Panc1 (cell line): ENCODE measurements around the gene MZB1. TPM values are rescaled to one million over a fixed set of nuclear protein-coding genes. Genes with fewer than 3 reads are reported as not detected.

Experiments used
- ATAC-seq: fragments of 200-7000 bp; cut with Tn5 transposase; 2 replicates; pipeline ENCODE4 v1.9.1; 2020; ENCODE audit warnings: mild to moderate bottlenecking, moderate library complexity
- BruUV-seq: library from RNA; stranded (reverse); fragments of 400-500 nt; replicated peaks from 2 replicates; lab custom pipeline; 2021; lab: Mats Ljungman, UMichigan
- CTCF ChIA-PET: fragments of 300-600 bp; sonication (Branson Sonifier 250); formaldehyde crosslinking; loops from one replicate; lab custom pipeline; 2022; ENCODE audit warnings: antibody characterized with exemption; lab: Charles Lee
- POLR2A ChIA-PET: fragments of 300-600 bp; sonication (Branson Sonifier 250); formaldehyde crosslinking; loops from one replicate; lab custom pipeline; 2022; ENCODE audit warnings: antibody characterized with exemption; lab: Charles Lee
- DNase-seq: peaks from one replicate; pipeline ENCODE4 v3.0.0-alpha.2; 2010; ENCODE audit warnings: low read depth, low spot score
- H3K27ac ChIP-seq: 2 replicates; pipeline ENCODE4 v1.5.1; 2011; ENCODE audit warnings: mild to moderate bottlenecking, low read length, inconsistent platforms
- H3K27me3 ChIP-seq: fragments of 200-500 bp; sonication (Bioruptor generic); 2 replicates; pipeline ENCODE4 v1.6.0; 2014; ENCODE audit warnings: low read length, inconsistent platforms; ENCODE audit not compliant: control insufficient read depth, insufficient read depth
- H3K36me3 ChIP-seq: fragments of 200-500 bp; sonication (Bioruptor generic); 2 replicates; pipeline ENCODE4 v1.5.1; 2014; ENCODE audit warnings: inconsistent platforms, mild to moderate bottlenecking, low read length, moderate library complexity; ENCODE audit not compliant: control insufficient read depth, insufficient read depth
- H3K4me1 ChIP-seq: 2 replicates; pipeline ENCODE4 v1.5.1; 2011; ENCODE audit warnings: inconsistent platforms, mild to moderate bottlenecking, low read length, moderate library complexity; ENCODE audit not compliant: control insufficient read depth, insufficient read depth
- H3K4me3 ChIP-seq, 2 experiments: 2 replicates each; pipeline ENCODE4 v1.5.1; 2011 to 2012; ENCODE audit warnings: low read depth in 2 of 2, low read length in 2 of 2, mild to moderate bottlenecking in 2 of 2, inconsistent platforms in 1 of 2, moderate library complexity in 1 of 2
- H3K9me3 ChIP-seq: fragments of 200-500 bp; sonication (Bioruptor generic); 2 replicates; pipeline ENCODE4 v1.5.1; 2014; ENCODE audit warnings: low read depth, mild to moderate bottlenecking, inconsistent platforms, low read length, moderate library complexity; ENCODE audit not compliant: control insufficient read depth, insufficient read depth
- POLR2AphosphoS5 ChIP-seq: IDR thresholded peaks from 2 replicates; pipeline ENCODE4 v1.6.1; 2012; ENCODE audit warnings: mild to moderate bottlenecking, low read depth, low read length, moderate library complexity
- SIN3A ChIP-seq: IDR thresholded peaks from 2 replicates; pipeline ENCODE4 v1.6.1; 2012; ENCODE audit warnings: low read depth, mild to moderate bottlenecking, low read length, moderate library complexity, borderline replicate concordance; ENCODE audit not compliant: insufficient read depth
- TCF7L2 ChIP-seq: IDR thresholded peaks from 2 replicates; pipeline ENCODE4 v1.6.1; 2011; ENCODE audit warnings: mild to moderate bottlenecking, low read depth, low read length, inconsistent platforms
- in situ Hi-C: cut with HindIII; loops from 2 replicates; pipeline ENCODE4 v1.10.0; 2016; ENCODE audit warnings: low sequenced_read_pairs, low pct_unique_long_range_greater_than_20kb
- intact Hi-C: fragments of 100-400 bp; cut with micrococcal nuclease; formaldehyde crosslinking; loops from one replicate; pipeline ENCODE4 v1.10.0; 2022; ENCODE audit not compliant: unreplicated experiment
- total RNA-seq: library from RNA; stranded (reverse); gene quantifications from one replicate; pipeline ENCODE4 v1.2.1, GENCODE V29; 2021; ENCODE audit not compliant: unreplicated experiment
- TF ChIP-seq, protein P1 (sequence below): fragments of 450-650 bp; IDR thresholded peaks from 2 replicates; pipeline ENCODE4 v1.5.1; 2017; ENCODE audit warnings: mild to moderate bottlenecking
- TF ChIP-seq, protein P2 (sequence below), 2 experiments: IDR thresholded peaks; 2 replicates each; pipeline ENCODE4 v1.6.1; 2011 to 2012; ENCODE audit warnings: low read depth in 2 of 2, control low read depth in 1 of 2, low read length in 1 of 2, mild to moderate bottlenecking in 1 of 2, moderate library complexity in 1 of 2; ENCODE audit not compliant: insufficient read depth in 1 of 2

Gene MZB1
- total RNA-seq, 1 experiment from 2014 or later, result 0.49 TPM

DNA sequence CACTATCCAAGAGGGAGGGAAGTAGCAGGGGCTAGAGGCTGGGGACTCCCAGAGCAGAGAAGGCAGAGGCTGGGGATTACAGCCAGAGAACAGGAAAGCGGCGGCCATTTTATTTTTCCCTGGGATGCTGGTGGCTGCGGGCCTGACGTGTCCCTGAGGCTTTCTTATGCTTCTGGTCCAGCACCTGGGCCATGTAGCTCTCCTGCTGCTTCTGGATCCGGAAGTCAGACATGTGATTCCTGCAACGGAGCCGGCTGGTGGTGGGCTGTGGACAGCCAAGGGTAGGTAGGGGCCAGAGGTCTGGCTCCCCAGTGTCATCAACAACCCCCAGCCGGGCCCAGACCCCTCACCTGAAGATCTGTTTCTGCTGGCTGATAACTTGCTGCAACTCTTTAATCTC lies 7.0 kb upstream of the MZB1 start:
- peaks cover 2% of the 10 kb centered on the region; the same call in 1 of the 2 replicates for H3K36me3 ChIP-seq
- H3K27ac ChIP-seq, result no peak overlapping the region
- ATAC-seq (no peak), DNase-seq (no peak)
- TF ChIP-seq, protein P1, sequence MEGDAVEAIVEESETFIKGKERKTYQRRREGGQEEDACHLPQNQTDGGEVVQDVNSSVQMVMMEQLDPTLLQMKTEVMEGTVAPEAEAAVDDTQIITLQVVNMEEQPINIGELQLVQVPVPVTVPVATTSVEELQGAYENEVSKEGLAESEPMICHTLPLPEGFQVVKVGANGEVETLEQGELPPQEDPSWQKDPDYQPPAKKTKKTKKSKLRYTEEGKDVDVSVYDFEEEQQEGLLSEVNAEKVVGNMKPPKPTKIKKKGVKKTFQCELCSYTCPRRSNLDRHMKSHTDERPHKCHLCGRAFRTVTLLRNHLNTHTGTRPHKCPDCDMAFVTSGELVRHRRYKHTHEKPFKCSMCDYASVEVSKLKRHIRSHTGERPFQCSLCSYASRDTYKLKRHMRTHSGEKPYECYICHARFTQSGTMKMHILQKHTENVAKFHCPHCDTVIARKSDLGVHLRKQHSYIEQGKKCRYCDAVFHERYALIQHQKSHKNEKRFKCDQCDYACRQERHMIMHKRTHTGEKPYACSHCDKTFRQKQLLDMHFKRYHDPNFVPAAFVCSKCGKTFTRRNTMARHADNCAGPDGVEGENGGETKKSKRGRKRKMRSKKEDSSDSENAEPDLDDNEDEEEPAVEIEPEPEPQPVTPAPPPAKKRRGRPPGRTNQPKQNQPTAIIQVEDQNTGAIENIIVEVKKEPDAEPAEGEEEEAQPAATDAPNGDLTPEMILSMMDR, result no peak
- no peak for TF ChIP-seq TCF7L2
- no peak for TF ChIP-seq SIN3A
- TF ChIP-seq POLR2AphosphoS5, result no peak
- TF ChIP-seq, protein P2, sequence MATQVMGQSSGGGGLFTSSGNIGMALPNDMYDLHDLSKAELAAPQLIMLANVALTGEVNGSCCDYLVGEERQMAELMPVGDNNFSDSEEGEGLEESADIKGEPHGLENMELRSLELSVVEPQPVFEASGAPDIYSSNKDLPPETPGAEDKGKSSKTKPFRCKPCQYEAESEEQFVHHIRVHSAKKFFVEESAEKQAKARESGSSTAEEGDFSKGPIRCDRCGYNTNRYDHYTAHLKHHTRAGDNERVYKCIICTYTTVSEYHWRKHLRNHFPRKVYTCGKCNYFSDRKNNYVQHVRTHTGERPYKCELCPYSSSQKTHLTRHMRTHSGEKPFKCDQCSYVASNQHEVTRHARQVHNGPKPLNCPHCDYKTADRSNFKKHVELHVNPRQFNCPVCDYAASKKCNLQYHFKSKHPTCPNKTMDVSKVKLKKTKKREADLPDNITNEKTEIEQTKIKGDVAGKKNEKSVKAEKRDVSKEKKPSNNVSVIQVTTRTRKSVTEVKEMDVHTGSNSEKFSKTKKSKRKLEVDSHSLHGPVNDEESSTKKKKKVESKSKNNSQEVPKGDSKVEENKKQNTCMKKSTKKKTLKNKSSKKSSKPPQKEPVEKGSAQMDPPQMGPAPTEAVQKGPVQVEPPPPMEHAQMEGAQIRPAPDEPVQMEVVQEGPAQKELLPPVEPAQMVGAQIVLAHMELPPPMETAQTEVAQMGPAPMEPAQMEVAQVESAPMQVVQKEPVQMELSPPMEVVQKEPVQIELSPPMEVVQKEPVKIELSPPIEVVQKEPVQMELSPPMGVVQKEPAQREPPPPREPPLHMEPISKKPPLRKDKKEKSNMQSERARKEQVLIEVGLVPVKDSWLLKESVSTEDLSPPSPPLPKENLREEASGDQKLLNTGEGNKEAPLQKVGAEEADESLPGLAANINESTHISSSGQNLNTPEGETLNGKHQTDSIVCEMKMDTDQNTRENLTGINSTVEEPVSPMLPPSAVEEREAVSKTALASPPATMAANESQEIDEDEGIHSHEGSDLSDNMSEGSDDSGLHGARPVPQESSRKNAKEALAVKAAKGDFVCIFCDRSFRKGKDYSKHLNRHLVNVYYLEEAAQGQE (IDR thresholded peaks at IDR 0.05; ENCODE audit: insufficient read depth in 1 of 2, low read depth in 2 of 2, low read length in 1 of 2), result no peak
- in situ Hi-C loops, result no loop called here
- no peak overlapping the region for H3K4me3 ChIP-seq
- CTCF ChIA-PET, result no interaction called here
- POLR2A ChIA-PET, result interaction anchor here (0.5 to 0.6 kb wide), 2 partner anchors 9 to 103 kb away, joined by 4 to 5 read pairs; partner anchors contain the start of gene MATR3
- no TSS peak for BruUV-seq
- intact Hi-C loops, result loop anchor here (10.0 kb wide), 1 partner anchor 112 kb away; no protein-coding TSS in a partner anchor
- no peaks in the 10 kb centered on the region for H3K9me3 ChIP-seq
- no peaks in the 10 kb centered on the region for H3K27me3 ChIP-seq
- H3K4me1 ChIP-seq, result peaks cover 14% of the 10 kb centered on the region

DNA sequence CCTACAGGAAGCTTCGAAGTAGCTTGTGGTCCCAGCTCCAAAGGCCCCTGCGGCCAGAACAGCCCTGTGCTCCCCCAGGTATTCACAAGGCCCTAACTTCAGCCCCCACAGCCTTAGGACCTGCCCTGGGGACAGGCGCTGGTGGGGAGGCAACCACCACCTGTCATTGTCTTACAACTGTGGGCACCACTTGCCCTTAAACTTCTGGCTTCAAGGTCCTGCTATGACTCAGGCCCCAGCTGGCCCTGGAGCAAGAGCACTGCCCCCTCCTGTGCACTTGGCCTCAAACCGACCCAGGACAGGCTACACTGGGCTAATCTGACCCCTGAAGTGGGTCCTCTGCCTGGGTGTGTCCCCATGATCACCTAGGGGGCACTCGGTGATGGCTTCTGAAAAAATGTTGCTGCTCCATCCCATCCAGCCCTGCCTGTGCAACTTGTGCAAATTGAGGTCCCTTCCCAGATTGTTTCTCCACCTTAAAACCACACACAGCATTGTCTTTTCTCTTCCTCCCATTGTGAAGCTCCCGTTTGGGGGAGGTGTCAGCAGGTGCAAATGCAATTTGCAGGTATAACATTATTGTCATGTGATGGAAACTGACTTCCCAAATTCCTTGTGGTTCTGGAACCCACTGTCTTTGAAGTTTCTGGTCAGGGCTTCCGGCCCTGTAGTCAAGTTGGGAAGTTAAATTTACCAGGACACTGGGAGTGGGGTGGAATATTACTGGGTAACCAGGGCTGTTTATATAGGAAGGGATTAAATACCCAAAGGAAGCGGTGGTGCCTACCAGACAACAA lies 6.3 kb upstream of the MZB1 start:
- no peaks in the 10 kb centered on the region for H3K9me3 ChIP-seq
- peaks cover 2% of the 10 kb centered on the region; the same call in 1 of the 2 replicates for H3K36me3 ChIP-seq
- ATAC-seq (no peak), DNase-seq (no peak)
- no peak overlapping the region for H3K27ac ChIP-seq
- POLR2A ChIA-PET, result interaction anchor here (0.5 to 0.6 kb wide), 2 partner anchors 10 to 102 kb away, joined by 4 to 5 read pairs; partner anchors contain the start of gene MATR3
- intact Hi-C loops, result loop anchor here (10.0 kb wide), 1 partner anchor 111 kb away; no protein-coding TSS in a partner anchor
- H3K27me3 ChIP-seq, result no peaks in the 10 kb centered on the region
- CTCF ChIA-PET, result no interaction called here
- peaks cover 20% of the 10 kb centered on the region for H3K4me1 ChIP-seq
- TF ChIP-seq, protein P2 (IDR thresholded peaks at IDR 0.05; ENCODE audit: insufficient read depth in 1 of 2, low read depth in 2 of 2, low read length in 1 of 2), result no peak
- TF ChIP-seq TCF7L2 (no peak), POLR2AphosphoS5 (no peak)
- in situ Hi-C loops, result no loop called here
- H3K4me3 ChIP-seq, result no peak overlapping the region
- no TSS peak for BruUV-seq
